IPS-11a (cell line): ENCODE measurements around the gene APOB.

Experiments used
- H3K4me3 ChIP-seq: one replicate; pipeline ENCODE4 v1.5.1; 2013; ENCODE audit warnings: low read depth, low read length, control low read depth

The APOB gene

DNA sequence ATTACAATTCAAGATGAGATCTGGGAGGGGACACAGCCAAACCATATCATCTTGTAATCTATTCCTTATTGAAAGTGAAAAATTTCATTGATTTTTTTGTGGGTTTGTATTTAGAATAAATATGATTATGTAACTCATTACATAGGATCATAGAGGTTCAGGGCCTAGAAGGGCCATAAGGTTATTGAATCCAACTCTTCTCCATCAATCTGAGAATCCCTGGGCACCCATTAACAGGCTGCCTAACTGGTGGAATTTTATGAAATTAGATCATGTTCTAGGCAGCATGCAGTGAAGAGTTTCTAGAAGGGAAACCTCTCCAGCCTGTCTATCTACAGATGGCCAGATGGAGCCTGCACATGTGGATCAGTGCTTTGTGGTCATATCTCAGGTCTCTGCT lies 6.3 kb upstream of the APOB start:
- no peak overlapping the region for H3K4me3 ChIP-seq

DNA sequence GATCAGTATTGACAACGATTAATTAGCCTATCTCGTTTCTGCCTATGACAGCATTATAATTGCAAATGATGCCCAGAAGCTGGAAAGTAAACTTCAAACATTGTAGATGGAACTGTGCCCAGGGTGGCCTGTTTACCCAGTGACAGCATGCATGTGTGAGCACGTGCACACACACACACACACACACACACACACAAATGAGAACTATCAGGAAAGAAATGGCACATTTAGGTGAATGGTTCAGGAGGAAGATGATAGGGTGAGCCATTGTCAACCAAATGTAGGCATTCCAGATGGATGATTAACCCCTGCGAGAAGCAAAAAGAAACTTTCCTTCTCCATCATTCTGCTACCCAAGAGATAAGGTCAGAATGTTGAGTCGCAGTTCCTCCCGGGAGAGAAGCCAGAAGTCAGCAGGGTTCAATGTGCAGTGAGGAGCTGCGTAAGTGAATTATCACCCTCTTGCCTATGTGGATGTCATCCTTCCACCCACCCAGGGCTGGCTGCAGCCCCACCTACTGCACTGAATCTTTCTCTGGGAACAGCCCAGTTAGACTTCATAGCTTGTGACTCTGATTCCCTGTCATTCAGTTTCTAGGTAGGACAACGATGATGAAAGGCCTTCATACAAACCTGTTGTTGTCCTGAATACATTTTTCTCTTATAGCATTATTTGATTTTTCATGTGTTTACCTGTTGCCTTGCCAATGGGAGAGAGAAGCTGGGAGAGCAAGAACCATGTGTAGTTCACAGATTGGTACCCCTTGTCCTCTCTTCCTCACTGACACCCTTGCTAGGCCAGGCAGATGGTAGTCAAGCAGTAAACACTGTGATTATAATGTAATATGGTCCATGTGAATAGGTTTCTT lies 3.5 kb upstream of the APOB start:
- H3K4me3 ChIP-seq = no peak overlapping the region

DNA sequence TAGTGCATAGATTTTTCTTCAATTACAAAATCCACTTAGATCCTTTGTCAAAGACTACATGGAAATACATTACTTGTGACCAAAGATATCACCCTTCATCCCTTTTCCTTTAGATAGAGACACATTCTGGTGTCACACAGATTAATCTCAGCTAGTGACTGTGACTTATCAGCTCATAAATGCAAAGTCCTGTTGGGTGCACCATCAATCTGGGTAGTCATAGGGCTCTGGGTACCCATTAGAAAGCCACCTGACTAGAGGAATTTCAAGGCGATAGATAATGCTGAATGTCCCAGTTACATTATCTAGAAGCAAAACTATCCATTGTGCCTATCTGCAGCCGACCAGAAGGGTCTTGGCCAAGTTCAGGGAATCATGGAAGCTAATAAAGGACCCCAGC lies 2.6 kb upstream of the APOB start:
- H3K4me3 ChIP-seq = no peak overlapping the region

DNA sequence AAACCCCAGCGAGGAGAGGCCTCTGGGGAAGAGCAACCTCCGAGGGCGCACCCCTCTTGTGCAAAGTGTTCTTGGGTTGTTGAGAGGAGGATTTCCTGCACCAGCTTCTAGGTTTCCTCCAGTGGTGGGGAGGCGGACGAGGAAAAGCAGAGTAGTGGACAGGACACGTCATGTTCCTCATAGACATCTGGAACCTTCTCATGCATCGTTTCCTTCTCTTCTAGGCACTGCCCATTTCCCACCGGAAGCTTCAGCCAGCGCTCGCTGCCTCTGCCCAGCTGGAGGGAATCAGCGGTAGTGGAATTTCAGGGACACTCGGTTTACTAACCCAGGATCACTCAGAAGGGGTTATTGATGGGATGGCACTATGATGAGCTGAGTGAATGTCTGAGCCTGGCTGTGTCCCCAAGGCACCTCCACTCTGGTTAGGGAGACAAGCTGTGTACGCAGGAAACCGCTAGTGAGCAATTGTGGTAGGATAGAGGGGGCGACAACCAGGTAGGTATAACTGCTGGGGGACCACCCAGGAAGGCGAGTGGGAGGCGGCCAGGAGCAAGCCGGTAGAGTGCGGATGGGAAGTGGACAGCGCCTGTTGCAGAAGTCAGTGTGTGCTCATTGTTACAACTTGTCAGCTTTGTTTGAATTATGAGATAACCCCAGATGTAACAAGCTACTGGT lies 960 bp upstream of the APOB start:
- H3K4me3 ChIP-seq = no peak overlapping the region

DNA sequence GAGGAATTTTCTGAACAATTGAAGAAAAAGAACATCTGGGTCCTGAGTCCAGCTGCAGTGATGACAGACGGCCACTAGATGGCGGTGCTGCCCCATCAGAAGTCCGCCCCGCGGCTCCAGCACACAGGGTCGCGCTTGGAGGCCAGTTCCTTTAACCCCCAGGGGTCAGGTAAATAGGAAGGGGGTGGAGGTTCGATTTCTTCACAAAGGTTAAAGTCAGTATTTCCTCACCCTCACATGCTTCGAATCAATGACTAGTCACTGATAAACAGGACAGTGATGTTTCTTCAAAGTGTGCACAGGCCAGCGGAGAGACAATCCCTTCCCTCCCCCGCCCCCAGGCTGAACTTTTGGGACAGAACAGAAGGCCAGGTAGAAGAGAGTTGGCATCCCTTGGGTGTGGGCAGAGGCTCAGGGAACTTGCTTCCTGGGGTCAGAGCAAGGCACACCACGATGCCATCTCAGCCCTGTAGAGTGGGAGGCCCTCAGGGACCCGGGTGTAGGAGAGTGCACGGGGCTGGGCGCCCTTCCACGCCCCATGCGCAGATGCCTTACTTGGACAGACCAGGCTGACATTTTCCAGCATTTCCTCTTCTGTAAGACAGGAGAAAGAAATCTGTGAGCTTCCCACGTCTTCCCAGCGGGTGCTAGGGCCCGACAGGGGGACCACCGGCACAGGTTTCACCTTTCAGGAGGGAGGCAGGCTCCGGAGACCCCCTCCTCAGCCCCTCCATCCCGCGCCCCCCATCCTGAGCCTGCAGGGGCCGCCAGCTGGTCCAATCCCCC lies 722 bp downstream of the APOB start:
- peak overlapping the region; percentile 61 for H3K4me3 ChIP-seq

DNA sequence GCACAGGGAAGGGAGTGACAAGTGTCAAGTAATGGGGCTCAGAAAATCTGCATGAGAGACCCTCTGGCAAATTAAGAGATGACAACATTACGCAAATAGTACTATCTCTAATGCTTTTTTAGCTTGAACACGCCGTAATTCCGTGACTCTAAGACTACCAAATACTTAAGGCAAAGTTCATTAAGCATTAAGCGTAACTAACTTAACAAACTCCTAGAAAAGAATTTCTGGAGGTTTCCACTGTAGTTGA lies 1.2 kb downstream of the APOB start:
- H3K4me3 ChIP-seq = no peak overlapping the region

DNA sequence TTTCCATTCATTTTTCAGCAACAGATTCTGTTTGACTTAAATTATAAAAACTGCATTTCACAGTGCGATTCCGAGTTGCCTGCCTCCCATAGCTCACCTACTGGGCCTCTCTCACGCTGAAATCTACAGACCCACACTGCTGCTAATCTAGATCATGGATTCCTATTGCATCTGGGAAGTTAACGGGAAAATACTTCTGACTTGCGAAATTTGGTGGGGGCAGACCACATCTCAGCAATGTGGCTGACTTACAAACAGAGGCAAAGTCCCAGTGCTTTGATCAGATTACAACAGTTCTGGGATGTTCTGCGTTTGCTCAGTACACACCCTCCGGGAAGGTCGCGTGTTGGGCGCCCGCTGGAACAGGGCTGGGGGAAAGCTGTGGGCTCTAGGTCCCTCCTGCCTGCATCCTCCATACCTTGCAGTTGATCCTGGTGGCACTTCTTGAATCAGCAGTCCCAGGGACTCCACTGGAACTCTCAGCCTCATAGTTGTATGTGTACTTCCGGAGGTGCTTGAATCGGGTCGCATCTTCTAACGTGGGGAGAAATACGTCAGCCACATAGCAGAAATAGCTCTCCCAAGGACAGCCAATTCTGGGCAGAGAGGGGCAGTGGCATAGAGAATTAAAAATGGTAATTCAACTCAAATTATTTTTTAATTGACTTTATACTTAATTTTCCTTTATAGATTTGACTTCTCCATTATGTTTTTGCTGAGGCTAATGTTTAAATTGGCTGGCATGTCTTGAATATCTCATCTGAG lies 1.7 kb downstream of the APOB start:
- H3K4me3 ChIP-seq = no peak overlapping the region

DNA sequence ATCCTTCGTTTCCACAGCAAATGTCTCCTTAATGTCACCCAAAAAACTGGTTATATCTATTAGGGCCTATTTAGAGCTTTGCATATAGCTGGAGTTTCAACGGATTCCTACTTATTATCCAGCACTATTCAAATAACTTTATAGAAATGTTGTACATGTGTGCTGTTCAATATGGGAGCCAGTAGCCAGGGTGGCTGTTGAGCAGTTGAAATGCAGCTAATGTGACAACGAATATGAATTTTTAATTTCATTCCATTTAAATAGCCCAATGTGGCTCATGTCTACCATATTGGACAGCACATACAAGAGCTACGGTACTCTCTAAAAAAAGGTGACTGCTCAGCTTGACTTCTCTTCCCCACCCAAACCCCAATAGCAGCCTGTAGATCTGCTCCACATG lies 2.4 kb downstream of the APOB start:
- H3K4me3 ChIP-seq = no peak overlapping the region

DNA sequence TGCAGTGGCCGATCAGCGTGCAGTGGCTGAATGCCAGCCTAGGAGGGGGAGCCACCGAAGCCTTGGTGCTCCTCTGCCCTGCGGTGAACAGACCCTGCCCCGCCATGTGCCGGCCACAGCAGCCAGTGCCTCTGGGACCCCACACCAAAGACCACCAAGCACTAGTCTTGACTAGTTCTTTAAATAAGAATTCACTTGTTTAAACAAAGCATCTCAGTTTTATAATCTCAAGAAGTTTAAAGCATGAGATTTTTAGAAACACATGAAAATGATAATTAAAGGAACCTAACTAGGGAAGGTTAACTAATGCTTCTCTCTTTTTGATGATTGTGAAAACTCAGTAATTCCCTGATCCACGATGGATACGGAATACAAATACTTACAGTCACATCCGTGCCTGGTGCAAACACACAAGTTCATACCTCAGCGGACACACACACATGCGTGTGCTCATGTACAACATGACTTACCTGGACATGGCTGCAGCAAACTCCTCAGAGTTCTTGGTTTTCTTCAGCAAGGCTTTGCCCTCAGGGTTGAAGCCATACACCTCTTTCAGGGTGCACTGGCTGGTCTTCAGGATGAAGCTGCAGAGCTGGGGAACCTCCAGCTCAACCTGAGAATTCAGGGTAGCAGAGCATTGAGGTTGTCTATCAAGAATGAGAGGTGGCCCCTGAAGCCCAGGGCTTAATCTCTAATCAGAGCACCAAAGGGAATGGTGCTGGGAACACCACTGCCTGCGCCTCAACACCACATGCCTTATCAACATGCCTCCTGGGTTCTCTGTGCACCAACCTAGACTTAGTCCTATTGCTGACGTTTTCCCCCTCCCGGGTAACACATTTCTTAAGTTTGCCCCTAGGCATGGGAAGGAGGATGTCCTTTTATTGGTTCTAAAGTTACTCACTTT lies 3.1 kb downstream of the APOB start:
- H3K4me3 ChIP-seq = no peak overlapping the region

DNA sequence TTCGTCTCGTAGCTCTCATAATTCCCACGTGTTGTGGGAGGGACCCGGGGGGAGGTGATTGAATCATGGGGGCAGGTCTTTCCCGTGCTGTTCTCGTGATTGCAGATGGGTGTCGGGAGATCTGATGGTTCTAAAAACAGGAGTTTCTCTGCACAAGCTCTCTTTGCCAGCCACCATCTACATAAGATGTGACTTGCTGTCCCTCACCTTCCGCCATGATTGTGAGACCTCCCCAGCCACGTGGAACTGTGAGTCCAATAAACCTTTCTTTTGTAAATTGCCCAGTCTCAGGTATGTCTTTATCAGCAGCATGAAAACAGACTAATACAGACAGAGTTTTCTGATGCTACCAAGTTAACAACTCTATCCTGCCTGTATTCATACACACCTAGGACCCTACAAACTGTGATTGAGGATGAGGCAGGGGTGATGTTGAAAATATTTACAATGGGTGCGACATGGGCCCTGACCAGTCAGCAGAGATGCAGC lies 3.9 kb downstream of the APOB start:
- no peak overlapping the region for H3K4me3 ChIP-seq

DNA sequence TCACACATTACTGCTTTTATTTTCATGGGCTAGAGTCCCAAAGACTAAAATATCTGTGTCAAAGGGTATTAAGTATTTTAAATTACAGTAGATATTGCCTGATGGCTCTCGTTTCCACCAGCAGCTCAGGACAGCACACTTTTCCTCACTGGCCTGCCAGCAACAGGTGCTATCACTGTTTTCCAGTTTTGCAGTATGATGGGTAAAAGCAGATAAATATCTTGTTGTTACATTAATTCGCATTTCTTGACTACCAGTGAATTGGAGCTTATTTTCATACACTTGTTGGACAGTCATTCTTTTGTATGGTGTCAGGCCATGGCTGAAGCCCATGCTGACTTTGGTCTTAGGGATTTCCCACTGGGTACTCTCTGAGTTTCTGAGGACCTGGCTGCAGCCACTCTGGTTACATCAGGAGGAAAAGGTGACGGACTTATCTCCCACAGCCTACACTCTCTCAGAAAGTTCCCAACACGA lies 4.8 kb downstream of the APOB start:
- no peak overlapping the region for H3K4me3 ChIP-seq

DNA sequence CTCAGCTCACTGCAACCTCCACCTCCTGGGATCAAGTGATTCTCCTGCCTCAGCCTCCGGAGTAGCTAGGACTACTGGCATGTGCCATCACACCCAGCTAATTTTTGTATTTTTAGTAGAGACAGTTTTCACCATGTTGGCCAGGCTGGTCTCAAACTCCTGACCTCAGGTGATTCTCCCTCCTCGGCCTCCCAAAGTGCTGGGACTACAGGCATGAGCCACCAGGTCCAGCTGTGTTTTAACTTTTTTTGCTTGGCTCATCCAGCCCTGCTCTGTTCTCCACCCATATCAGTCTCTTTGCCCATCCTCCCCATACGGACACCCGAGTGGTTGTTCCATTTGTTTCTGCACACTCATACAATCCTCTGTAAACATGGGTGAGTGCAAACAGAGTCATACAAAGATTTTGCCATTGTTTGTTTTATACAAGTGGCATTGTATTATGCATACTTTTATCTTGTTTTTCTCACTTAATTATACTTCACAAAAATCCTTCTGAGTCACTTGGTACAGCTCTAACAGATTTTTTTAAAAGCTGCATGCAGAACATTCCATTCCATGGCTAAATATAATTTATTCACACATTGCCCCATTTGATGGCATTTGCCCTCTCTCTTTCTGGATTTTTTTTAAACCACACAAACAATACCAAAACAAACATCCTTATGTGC lies 5.3 kb downstream of the APOB start:
- no peak overlapping the region for H3K4me3 ChIP-seq

DNA sequence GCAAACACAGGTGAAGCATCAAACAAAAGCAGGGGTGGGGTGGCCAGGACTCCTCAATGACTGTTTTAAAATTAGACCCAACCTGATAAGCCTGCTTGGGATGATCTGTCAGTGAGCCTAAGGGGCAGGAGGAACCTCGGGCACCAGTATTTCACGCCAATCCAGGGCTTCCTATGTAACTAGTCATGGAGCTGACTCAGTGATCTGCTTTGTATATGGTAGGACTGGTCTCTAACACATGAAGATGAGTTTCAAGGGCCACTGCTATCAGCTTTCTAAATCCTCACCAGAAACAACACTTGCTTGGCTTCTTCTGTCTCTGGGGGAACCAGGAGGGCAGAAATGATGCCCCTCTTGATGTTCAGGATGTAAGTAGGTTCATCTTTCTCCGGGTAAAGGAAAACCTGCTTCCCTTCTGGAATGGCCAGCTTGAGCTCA lies 6.2 kb downstream of the APOB start:
- no peak overlapping the region for H3K4me3 ChIP-seq

DNA sequence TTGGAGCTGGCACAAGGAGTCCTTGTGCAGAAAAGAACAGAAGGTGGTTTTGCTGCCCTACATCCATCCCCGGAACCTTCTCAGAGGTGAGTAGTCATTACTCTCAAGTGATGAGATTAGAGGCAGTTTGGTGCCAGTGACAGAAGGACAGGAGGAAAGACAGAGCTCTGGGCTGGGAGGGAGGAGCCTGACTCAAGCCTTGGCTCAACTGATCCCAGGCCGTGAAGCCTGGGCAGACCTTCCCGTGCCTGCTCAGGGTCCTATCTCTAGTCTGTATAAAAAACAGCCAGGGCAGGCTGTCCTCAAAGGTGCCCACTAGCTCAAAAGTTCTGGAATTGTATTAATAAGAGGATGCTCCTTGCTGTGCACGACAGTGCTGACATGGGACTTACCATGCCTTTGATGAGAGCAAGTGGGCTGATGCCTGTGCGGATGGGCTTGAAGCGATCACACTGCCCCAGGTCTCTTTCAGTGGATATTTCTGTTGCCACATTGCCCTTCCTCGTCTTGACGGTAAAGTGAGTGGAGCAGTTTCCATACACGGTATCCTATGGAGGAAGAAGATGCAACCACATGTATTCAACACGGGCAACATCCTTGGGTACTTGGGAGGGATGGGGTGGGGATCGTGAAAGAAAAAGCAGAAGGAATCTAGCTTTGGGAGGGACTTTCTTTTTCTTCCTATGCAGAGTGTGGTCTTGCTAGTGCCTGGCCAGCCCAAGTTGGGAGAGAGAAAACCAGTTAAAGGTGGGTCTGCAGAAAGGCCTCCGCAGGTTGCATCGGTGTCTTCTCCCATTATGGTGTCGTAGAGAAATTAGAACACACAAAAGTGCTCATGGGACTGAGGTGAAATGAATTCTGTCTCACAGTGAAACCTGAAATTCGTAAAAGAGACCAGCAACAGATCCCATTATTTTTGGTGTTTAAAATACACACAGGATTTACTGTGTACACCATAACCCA lies 6.9 kb downstream of the APOB start:
- H3K4me3 ChIP-seq = no peak overlapping the region

DNA sequence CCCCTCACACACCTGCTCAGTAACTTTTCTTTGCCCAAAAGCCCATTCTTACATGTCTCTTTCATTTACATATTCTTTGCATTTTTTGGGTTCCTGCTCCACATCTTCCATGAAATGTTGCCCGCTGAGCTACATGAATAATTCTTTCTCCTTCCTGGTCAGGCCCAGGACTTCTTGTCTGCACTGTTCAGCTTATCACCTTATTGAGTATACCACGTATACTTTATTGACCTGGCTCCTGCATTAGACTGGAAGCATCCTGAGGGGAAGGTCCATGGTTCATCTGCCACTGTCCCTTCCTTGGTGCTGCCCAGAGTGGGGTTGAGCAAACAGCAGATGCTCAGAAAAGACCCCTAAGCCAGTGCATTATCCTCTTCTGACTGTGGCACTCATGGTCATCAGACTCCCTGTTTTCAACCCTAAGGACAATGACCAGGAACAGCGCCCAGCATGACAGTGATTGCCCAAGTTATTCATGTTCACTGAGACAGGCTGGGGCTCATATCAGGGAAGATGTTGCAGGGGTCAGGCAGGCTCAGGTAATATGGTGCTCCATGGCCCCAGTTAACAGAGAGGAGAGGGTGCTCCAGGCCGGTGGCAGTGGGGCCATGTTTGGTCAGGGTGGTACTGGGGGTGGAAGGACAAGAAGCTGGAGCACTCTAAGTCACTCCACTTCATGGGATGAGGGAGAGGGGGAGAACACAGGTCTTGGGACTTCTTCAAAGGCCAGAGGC lies 7.7 kb downstream of the APOB start:
- no peak overlapping the region for H3K4me3 ChIP-seq

DNA sequence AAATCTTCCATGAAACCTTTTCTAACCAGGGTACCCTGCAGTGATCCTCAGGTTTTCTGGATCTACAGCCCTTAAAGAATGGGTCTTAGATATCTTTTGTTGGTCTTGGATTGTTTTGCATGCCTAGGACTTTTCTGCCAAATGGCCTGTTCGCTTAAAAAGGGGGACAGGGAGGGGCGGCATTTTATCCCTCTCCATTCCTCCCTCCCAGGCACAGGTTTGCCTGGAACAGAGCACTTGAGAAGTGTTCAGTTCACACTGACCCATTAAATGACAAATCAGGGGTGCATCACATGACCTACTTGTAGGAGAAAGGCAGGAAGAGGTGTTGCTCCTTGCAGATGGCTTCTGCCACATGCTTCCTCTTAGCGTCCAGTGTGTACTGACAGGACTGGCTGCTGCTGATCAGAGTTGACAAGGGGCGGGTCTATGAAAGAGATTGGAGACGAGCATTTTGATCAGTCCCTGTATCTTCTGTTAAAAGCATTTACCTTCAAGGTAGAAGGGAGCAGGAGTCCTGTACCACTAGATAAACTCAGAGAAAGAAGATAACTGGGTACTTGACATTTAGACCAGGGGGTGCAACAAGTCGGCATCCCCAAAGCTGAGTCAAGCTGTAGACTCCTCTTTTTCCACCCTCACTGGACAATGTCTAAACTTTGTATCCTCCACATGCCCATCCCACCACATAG lies 8.4 kb downstream of the APOB start:
- no peak overlapping the region for H3K4me3 ChIP-seq

DNA sequence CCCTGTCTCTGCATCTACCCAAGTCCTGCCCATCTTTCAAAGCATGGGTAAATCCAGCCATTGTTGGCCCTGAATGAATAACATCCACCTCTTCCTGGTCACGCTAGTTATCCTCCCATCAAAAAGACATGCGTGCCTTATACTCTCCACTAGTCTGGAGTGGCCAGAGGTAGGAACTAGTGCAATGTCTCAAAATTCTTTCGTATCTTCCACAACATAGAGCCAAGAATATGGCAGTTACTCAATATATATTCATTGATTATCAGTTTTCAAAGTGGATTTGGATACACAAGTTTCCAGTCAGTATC lies 8.9 kb downstream of the APOB start:
- H3K4me3 ChIP-seq = no peak overlapping the region
